HL-60/S4 treated with retinoic acid at 250 ng/mL for 4 days and 3 days (cell line): ENCODE results near the gene ITCH.

ENCODE experiments used
- in situ Hi-C: fragments of 300-500 bp; cut with MboI; formaldehyde crosslinking; loops from 2 replicates; pipeline ENCODE4 v1.7.0; 2022; ENCODE audit warnings: low sequenced_read_pairs

The ITCH gene

DNA sequence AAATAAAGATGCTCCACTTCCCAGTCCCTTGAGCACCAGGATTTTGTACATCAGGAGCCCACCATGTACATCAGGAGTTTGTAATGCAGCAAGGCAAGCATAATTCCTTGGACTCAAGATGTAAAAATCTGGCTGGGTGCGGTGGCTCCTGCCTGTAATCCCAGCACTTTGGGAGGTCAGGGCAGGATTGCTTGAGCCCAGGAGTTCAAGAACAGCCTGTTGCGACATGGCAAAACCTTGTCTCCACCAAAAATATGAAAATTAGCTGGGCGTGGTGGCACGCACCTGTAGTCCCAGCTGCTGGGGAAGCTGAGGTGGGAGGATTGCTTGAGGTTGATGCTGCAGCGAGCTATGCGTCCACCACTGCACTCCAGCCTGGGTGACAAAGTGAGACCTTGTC is 179.4 kb downstream of the ITCH start:
- in situ Hi-C loops = no loop called here

- in situ Hi-C loops = no loop called here
These were observed 180.5 kb downstream of the ITCH start for GRCh38 chr20:34543463-34544056.

DNA sequence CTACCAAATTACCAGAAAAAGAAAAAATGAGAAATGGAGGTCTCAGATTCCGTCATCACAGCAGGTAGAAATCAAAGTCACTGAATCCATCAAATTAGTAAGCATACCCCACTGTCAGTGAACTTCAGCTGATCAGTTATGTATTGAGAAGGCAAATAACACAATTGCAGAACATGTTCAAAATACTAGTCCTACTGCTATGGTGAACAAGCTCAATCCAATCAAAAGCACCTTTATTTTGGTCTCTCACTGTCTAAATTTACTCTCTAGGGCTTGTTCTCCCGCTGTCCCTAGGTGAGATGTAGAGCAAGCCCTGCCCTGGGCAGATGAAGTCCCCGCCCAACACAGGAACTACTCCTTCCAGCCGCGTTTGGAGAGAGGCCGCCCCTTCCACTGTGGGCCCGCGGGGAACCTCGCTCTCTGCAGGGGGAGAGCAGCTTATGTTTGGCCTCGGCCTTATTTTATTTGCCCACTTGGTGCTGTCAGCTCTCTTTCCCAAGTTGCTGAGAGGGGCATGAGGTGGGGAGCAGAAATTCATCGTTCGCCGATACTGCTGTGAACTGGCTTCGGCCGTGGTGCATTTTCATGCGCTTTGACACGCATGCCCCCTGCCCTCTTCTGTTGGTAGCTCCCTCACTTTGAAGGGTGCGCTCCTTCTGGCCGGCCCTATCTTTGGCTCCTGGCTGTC is 181.2 kb downstream of the ITCH start:
- in situ Hi-C loops = no loop called here

DNA sequence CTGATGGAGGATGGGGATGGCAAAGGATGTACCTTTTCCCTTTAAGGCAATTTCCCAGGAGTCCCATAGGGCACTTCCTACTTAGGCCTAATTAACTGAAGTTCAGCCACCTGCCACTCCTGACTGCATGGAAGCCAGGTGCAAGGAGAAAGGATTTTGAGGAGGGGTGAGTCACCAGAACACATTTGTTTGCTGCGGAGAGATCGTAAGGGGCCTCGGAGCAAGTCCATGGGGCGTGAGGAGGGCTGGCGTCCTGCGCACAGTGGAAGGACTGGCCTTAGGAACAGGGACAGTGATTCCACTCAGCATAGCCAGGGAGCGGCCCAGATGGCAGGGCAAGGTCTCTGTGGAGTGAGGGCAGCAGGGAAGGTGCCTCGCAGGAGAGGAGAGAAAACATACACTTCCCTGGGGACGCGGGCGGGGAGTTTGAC is 183.7 kb downstream of the ITCH start:
- in situ Hi-C loops = no loop called here

GRCh38 chr20:34547844-34548613 is 185.0 kb downstream of the ITCH start:
- in situ Hi-C loops = no loop called here

DNA sequence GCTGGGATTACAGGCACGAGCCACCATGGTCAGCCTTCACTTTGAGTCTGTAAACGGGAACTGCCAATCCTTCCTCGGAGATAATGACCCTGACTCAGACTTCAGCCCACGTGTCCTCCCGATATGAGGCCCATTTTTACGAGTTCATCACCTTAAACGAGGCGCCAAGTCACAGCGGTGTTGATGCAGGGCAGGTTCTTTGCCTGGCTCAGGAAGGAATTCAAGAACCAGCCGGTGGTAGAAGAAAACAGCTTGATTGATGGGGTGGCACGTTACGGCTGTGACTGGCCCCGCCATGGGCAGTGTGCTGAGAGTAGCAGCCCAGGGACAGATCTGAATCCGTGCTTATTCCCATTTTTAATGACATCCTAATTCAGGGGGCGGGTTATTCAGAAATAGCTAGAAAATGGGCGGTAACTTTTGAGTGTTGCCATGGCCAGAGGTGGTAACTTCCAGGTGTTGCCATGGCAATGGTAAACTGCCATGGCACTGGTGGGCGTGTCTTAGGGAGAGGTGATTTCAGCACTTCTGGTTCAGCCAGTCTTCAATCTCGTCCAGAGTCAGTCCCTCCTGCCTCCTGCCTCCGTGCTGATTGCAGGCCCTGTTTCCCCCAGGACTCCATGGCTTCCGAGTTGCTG is 186.3 kb downstream of the ITCH start:
- in situ Hi-C loops = no loop called here

- in situ Hi-C loops = no loop called here
These were observed 186.8 kb downstream of the ITCH start for GRCh38 chr20:34549929-34550305.

- in situ Hi-C loops = no loop called here
These were observed 189.5 kb downstream of the ITCH start for GRCh38 chr20:34552569-34552968.

- in situ Hi-C loops = no loop called here
These were observed 190.3 kb downstream of the ITCH start for GRCh38 chr20:34553366-34553867.

DNA sequence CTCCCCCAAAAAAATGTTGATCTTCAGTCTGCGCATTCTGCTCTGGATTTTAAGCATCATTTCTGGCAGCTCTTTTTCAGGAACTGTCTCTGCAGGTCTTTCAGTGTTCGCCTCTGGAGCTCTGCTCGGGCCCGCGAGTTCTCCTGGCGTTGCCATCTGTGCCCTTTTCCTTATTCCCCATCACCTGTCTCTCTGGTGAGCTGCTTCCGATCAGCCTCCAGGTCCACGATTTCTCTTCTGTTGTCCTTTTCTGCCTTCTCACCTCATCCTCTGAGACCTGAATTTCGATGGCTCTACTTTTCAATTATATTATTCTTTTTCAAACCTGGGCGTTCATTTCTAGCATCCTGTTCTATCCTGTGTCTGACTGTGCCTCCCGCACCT is 194.9 kb downstream of the ITCH start:
- in situ Hi-C loops = no loop called here

- in situ Hi-C loops = no loop called here
These were observed 195.5 kb downstream of the ITCH start, which contains the start of gene MAP1LC3A for GRCh38 chr20:34558320-34559218. TSS of gene MAP1LC3A (plus strand) at chr20:34558718. CDS start at chr20:34558869, 151 bp downstream.

GRCh38 chr20:34559311-34560140 is 196.5 kb downstream of the ITCH start:
- in situ Hi-C loops = no loop called here

DNA sequence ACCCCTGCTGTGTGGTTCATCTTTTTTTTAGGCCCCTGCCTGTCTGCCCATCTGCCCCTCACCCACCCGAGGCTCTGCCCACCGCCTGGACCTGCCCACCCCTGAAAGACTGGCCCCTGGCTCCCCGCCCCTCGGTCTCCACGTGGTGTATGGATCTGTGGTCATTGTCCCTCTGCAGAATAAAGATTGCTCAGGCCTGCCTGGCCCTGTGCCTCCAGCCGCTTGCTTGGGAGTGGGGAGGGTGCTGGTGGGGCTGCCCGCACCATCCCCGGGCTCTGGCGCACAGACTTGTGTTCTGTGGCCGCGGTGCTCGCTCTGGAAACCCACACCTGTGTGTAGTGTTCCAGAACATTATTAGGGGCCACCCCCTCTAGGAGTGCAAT is 197.1 kb downstream of the ITCH start:
- in situ Hi-C loops = no loop called here

- in situ Hi-C loops = no loop called here
These were observed 197.5 kb downstream of the ITCH start for GRCh38 chr20:34560614-34561013.
